GM19463 (cell line): ENCODE results near the gene DSCAM.

ENCODE experiments used
- ATAC-seq: cut with Tn5 transposase; IDR thresholded peaks from one replicate; pipeline ENCODE4 v1.9.1; 2021; ENCODE audit warnings: mild to moderate bottlenecking, moderate library complexity; ENCODE audit not compliant: unreplicated experiment

Gene DSCAM

GRCh38 chr21:40769231-40769630, 77.7 kb downstream of the DSCAM start:
- no peak for ATAC-seq

- no peak for ATAC-seq
Measured at GRCh38 chr21:40768056-40768455, 78.9 kb downstream of the DSCAM start.

- no peak for ATAC-seq
Measured at GRCh38 chr21:40766381-40766780, 80.6 kb downstream of the DSCAM start.

- ATAC-seq, result no peak
Measured at GRCh38 chr21:40765811-40766210, 81.1 kb downstream of the DSCAM start.

- no peak for ATAC-seq
Measured at GRCh38 chr21:40760821-40761220, 86.1 kb downstream of the DSCAM start.

GRCh38 chr21:40759061-40759460, 87.9 kb downstream of the DSCAM start:
- ATAC-seq, result no peak

GRCh38 chr21:40757366-40757765, 89.6 kb downstream of the DSCAM start:
- no peak for ATAC-seq

- no peak for ATAC-seq
Measured at GRCh38 chr21:40754466-40754865, 92.5 kb downstream of the DSCAM start.

GRCh38 chr21:40753756-40754155, 93.2 kb downstream of the DSCAM start:
- no peak for ATAC-seq

- ATAC-seq, result no peak
Measured at GRCh38 chr21:40752125-40752524, 94.8 kb downstream of the DSCAM start.

GRCh38 chr21:40751221-40751620, 95.7 kb downstream of the DSCAM start:
- no peak for ATAC-seq

- no peak for ATAC-seq
Measured at GRCh38 chr21:40736145-40736544, 110.8 kb downstream of the DSCAM start.

- ATAC-seq, result no peak
Measured at GRCh38 chr21:40733024-40733397, 113.9 kb downstream of the DSCAM start.

- ATAC-seq, result no peak
Measured at GRCh38 chr21:40732253-40733023, 114.5 kb downstream of the DSCAM start.

- ATAC-seq, result no peak
Measured at GRCh38 chr21:40731206-40731605, 115.8 kb downstream of the DSCAM start.

- ATAC-seq, result no peak
Measured at GRCh38 chr21:40730426-40730800, 116.5 kb downstream of the DSCAM start.

- no peak for ATAC-seq
Measured at GRCh38 chr21:40729761-40730425, 117.1 kb downstream of the DSCAM start.

- no peak for ATAC-seq
Measured at GRCh38 chr21:40723966-40724365, 123.0 kb downstream of the DSCAM start.

GRCh38 chr21:40723317-40723716, 123.6 kb downstream of the DSCAM start:
- ATAC-seq, result no peak

- no peak for ATAC-seq
Measured at GRCh38 chr21:40719615-40720014, 127.3 kb downstream of the DSCAM start.

GRCh38 chr21:40717028-40717427, 129.9 kb downstream of the DSCAM start:
- no peak for ATAC-seq

GRCh38 chr21:40714536-40714935, 132.4 kb downstream of the DSCAM start:
- ATAC-seq, result no peak
